ENCODE measurements around the gene WDR33. TPM values are rescaled to one million over a fixed set of nuclear protein-coding genes. Genes with fewer than 3 reads are reported as not detected.
"Not testable (repeated sequence)": the region's sequence is repeated elsewhere in the genome, so short reads cannot be mapped to it uniquely, and the experiment has no call there.

Gene WDR33
- total and polyA plus RNA-seq, 4 donors, result 8.1 to 55.1 (median 29.5) TPM

DNA sequence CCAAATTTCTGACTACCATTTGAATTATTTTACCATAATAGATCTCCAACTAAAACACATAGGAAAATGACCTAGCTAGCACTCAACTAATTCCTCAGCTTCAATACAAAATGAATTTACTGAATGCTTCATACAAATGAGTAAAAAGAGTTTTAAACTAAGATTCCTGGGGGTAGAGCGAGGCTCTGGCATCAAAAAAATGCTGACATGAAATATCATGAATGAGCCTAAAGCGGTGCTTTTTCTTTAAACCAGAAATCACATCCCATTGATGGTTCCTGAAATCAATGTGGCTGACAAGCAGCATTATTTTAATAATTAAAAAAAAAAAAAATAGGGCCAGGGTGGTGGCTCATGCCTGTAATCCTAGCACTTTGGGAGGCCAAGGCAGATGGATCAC, 32.1 kb downstream of the WDR33 start:
- Histone ChIP-seq H3K4me3 (ENCODE audit: low read length in 2 of 2) (no peak overlapping the region), H3K36me3 (ENCODE audit: control insufficient read depth in 1 of 2, insufficient read depth in 2 of 2, low read length in 1 of 2) (no peaks in the 10 kb centered on the region), H3K9me3 (ENCODE audit: control insufficient read depth, low read length) (no peaks in the 10 kb centered on the region), H3K27me3 (ENCODE audit: control insufficient read depth in 1 of 2, insufficient read depth in 2 of 2, low read length in 1 of 2) (no peaks in the 10 kb centered on the region), H3K4me1 (ENCODE audit: control insufficient read depth in 1 of 2, insufficient read depth in 2 of 2, low read length in 2 of 2) (no peaks in the 10 kb centered on the region), H3K27ac (ENCODE audit: low read depth in 1 of 2, low read length in 2 of 2) (no peak overlapping the region)
- 97 to 98% methylated on average over 2 of the region's 2 CpGs for WGBS, 2 donors
- intact Hi-C loops (cut with DNase I), result no loop called here
- DNase-seq, result no peak
- no peak for ATAC-seq (ENCODE audit: low FRiP score)

- WGBS, 2 donors, result 83 to 86% methylated on average over 2 of the region's 2 CpGs
- Histone ChIP-seq H3K4me3 (ENCODE audit: low read length in 2 of 2) (no peak overlapping the region), H3K27ac (ENCODE audit: low read depth in 1 of 2, low read length in 2 of 2) (no peak overlapping the region), H3K36me3 (ENCODE audit: control insufficient read depth in 1 of 2, insufficient read depth in 2 of 2, low read length in 1 of 2) (no peaks in the 10 kb centered on the region), H3K4me1 (ENCODE audit: control insufficient read depth in 1 of 2, insufficient read depth in 2 of 2, low read length in 2 of 2) (no peaks in the 10 kb centered on the region), H3K9me3 (ENCODE audit: control insufficient read depth, low read length) (no peaks in the 10 kb centered on the region), H3K27me3 (ENCODE audit: control insufficient read depth in 1 of 2, insufficient read depth in 2 of 2, low read length in 1 of 2) (no peaks in the 10 kb centered on the region)
- no peak for ATAC-seq (ENCODE audit: low FRiP score)
- DNase-seq, result no peak
- intact Hi-C loops (cut with DNase I), result no loop called here
Observed at GRCh38 chr2:127778447-127778846, 32.5 kb downstream of the WDR33 start.

- no peaks in the 10 kb centered on the region for H3K36me3 ChIP-seq (ENCODE audit: control insufficient read depth in 1 of 2, insufficient read depth in 2 of 2, low read length in 1 of 2)
- no peak overlapping the region for H3K4me3 ChIP-seq (ENCODE audit: low read length in 2 of 2)
- no peaks in the 10 kb centered on the region for H3K4me1 ChIP-seq (ENCODE audit: control insufficient read depth in 1 of 2, insufficient read depth in 2 of 2, low read length in 2 of 2)
- ATAC-seq (ENCODE audit: low FRiP score), result no peak
- DNase-seq, result no peak
- no peak overlapping the region for H3K27ac ChIP-seq (ENCODE audit: low read depth in 1 of 2, low read length in 2 of 2)
- H3K9me3 ChIP-seq (ENCODE audit: control insufficient read depth, low read length), result no peaks in the 10 kb centered on the region
- intact Hi-C loops (cut with DNase I), result no loop called here
- WGBS, 2 donors, result 88 to 91% methylated on average over 3 of the region's 3 CpGs
- no peaks in the 10 kb centered on the region for H3K27me3 ChIP-seq (ENCODE audit: control insufficient read depth in 1 of 2, insufficient read depth in 2 of 2, low read length in 1 of 2)
Observed at GRCh38 chr2:127776122-127776780, 34.7 kb downstream of the WDR33 start.

DNA sequence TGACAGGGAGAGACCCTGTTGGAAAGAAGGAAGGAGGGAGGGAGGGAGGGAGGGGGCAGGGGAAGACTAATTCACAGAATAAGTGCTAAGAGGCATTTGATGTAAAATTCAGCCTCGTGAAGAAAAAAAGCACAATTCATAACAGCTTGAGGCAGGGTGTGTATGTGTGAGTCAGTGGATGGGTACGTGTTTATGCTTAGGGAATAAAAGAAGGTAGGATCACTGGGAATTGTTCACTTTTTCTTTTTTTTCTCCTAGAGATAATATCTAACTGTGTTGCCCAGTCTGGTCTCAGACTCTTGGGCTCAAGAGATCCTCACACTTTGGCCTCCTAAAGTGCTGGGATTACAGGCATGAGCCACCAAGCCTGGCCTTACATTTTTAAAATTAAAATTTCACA, 39.2 kb downstream of the WDR33 start:
- no peaks in the 10 kb centered on the region for H3K9me3 ChIP-seq (ENCODE audit: control insufficient read depth, low read length)
- H3K36me3 ChIP-seq (ENCODE audit: control insufficient read depth in 1 of 2, insufficient read depth in 2 of 2, low read length in 1 of 2), result peaks cover 2 to 4% of the 10 kb centered on the region in 2 donors
- no peak overlapping the region for H3K27ac ChIP-seq (ENCODE audit: low read depth in 1 of 2, low read length in 2 of 2)
- no peak for DNase-seq
- no peak overlapping the region for H3K4me3 ChIP-seq (ENCODE audit: low read length in 2 of 2)
- no peaks in the 10 kb centered on the region for H3K4me1 ChIP-seq (ENCODE audit: control insufficient read depth in 1 of 2, insufficient read depth in 2 of 2, low read length in 2 of 2)
- intact Hi-C loops (cut with DNase I), result no loop called here
- no peak for ATAC-seq (ENCODE audit: low FRiP score)
- WGBS, 2 donors, result 77 to 85% methylated on average over 2 of the region's 2 CpGs
- H3K27me3 ChIP-seq (ENCODE audit: control insufficient read depth in 1 of 2, insufficient read depth in 2 of 2, low read length in 1 of 2), result no peaks in the 10 kb centered on the region

GRCh38 chr2:127770973-127771735, 39.8 kb downstream of the WDR33 start:
- peaks cover 2 to 4% of the 10 kb centered on the region in 2 donors for H3K36me3 ChIP-seq (ENCODE audit: control insufficient read depth in 1 of 2, insufficient read depth in 2 of 2, low read length in 1 of 2)
- H3K4me3 ChIP-seq (ENCODE audit: low read length in 2 of 2), result no peak overlapping the region
- WGBS, 2 donors, result 82% methylated on average over 9 of the region's 9 CpGs
- no peak for ATAC-seq (ENCODE audit: low FRiP score)
- H3K9me3 ChIP-seq (ENCODE audit: control insufficient read depth, low read length), result no peaks in the 10 kb centered on the region
- H3K27ac ChIP-seq (ENCODE audit: low read depth in 1 of 2, low read length in 2 of 2), result no peak overlapping the region
- no peaks in the 10 kb centered on the region for H3K27me3 ChIP-seq (ENCODE audit: control insufficient read depth in 1 of 2, insufficient read depth in 2 of 2, low read length in 1 of 2)
- intact Hi-C loops (cut with DNase I), result no loop called here
- no peaks in the 10 kb centered on the region for H3K4me1 ChIP-seq (ENCODE audit: control insufficient read depth in 1 of 2, insufficient read depth in 2 of 2, low read length in 2 of 2)
- DNase-seq, result no peak

DNA sequence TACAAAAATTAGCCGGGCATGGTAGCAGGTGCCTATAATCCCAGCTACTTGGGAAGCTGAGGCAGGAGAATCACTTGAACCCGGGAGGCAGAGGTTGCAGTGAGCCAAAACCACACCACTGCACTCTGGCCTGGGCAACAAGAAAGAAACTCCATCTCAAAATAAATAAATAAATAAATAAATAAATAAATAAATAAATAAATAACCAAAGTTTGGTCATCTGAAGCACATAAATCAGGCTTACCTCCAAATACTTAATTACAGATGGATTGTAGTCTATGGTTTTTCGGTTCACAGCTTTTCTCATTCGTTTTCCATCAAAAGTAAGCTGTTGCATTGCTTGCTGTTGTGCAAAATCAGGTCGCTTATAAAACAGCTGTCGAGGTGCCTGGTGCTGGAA, 40.4 kb downstream of the WDR33 start:
- DNase-seq; ATAC-seq (ENCODE audit: low FRiP score); H3K4me3 ChIP-seq (ENCODE audit: low read length in 2 of 2); H3K27ac ChIP-seq (ENCODE audit: low read depth in 1 of 2, low read length in 2 of 2); H3K27me3 ChIP-seq (ENCODE audit: control insufficient read depth in 1 of 2, insufficient read depth in 2 of 2, low read length in 1 of 2); H3K36me3 ChIP-seq (ENCODE audit: control insufficient read depth in 1 of 2, insufficient read depth in 2 of 2, low read length in 1 of 2); H3K9me3 ChIP-seq (ENCODE audit: control insufficient read depth, low read length); intact Hi-C loops (cut with DNase I); H3K4me1 ChIP-seq (ENCODE audit: control insufficient read depth in 1 of 2, insufficient read depth in 2 of 2, low read length in 2 of 2): not testable (repeated sequence)
- 94 to 97% methylated on average over 6 of the region's 6 CpGs for WGBS, 2 donors

DNA sequence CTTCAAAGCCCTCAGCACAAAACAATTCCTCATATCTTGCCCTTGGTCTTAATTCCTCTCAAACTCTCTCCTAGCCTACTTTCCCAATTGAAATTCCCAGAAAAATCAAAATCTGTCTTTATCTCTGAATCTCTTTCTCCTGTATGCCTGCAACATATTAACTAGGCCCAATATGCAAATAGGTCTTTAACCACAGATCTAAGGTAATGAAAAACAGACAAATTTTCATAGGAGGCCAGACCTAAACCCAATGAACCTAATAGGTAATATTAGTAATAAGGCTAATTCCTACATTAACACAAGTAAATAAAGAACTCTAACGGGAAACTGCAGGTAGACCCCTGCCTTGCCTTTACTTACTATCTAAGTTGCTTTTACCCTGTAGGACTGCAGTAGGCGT, 41.4 kb downstream of the WDR33 start:
- peaks cover 2 to 5% of the 10 kb centered on the region in 2 donors for H3K36me3 ChIP-seq (ENCODE audit: control insufficient read depth in 1 of 2, insufficient read depth in 2 of 2, low read length in 1 of 2)
- WGBS, 2 donors, result 90 to 91% methylated on average over 2 of the region's 2 CpGs

DNA sequence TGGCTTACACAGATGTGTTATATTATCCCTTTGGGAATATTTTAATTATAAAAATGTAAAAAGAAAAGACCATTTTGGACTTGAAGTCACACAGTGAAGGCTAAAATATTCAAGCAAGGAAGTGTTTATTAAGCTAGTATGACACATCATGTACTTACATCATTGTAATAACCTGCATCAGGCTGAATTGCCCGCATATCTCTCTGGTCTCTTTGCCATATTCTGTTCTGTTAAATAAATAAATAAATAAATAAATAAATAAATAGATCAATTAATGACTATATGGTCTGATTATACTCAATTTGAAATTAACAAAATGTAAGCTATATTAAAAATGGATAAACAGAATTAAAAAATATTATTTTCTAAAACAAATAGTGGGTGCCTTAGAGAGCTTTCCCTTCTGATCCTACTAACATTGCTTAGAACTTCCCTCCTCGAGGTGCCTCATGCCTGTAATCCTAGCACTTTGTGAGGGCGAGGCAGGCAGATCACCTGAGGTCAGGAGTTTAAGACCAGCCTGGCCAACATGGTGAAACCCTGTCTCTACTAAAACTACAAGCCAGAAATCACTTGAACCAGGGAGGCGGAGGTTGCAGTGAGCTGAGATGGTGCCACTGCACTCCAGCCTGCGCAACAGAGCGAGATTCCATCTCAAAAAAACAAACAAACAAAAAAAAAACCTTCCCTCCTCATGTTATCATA, 42.0 kb downstream of the WDR33 start:
- no peak overlapping the region for H3K4me3 ChIP-seq (ENCODE audit: low read length in 2 of 2)

More for the DNA sequence above, 41.4 kb downstream of the WDR33 start:
- Histone ChIP-seq H3K27ac (ENCODE audit: low read depth in 1 of 2, low read length in 2 of 2) (no peak overlapping the region), H3K4me1 (ENCODE audit: control insufficient read depth in 1 of 2, insufficient read depth in 2 of 2, low read length in 2 of 2) (no peaks in the 10 kb centered on the region), H3K9me3 (ENCODE audit: control insufficient read depth, low read length) (no peaks in the 10 kb centered on the region), H3K27me3 (ENCODE audit: control insufficient read depth in 1 of 2, insufficient read depth in 2 of 2, low read length in 1 of 2) (no peaks in the 10 kb centered on the region), H3K4me3 (ENCODE audit: low read length in 2 of 2) (no peak overlapping the region)
- intact Hi-C loops (cut with DNase I), result no loop called here
- ATAC-seq (ENCODE audit: low FRiP score), result no peak
- DNase-seq, result no peak

More for the DNA sequence above, 42.0 kb downstream of the WDR33 start:
- ATAC-seq (ENCODE audit: low FRiP score) (no peak), DNase-seq (no peak)
- H3K4me1 ChIP-seq (ENCODE audit: control insufficient read depth in 1 of 2, insufficient read depth in 2 of 2, low read length in 2 of 2), result no peaks in the 10 kb centered on the region
- 94 to 95% methylated on average over 6 of the region's 6 CpGs for WGBS, 2 donors
- H3K36me3 ChIP-seq (ENCODE audit: control insufficient read depth in 1 of 2, insufficient read depth in 2 of 2, low read length in 1 of 2), result peaks cover 2 to 7% of the 10 kb centered on the region in 2 donors
- intact Hi-C loops (cut with DNase I), result no loop called here
- no peaks in the 10 kb centered on the region for H3K27me3 ChIP-seq (ENCODE audit: control insufficient read depth in 1 of 2, insufficient read depth in 2 of 2, low read length in 1 of 2)
- no peak overlapping the region for H3K27ac ChIP-seq (ENCODE audit: low read depth in 1 of 2, low read length in 2 of 2)
- no peaks in the 10 kb centered on the region for H3K9me3 ChIP-seq (ENCODE audit: control insufficient read depth, low read length)

All from aorta (tissue), 5 donors.